Measurements from ENCODE around the gene SPINDOC.

DNA sequence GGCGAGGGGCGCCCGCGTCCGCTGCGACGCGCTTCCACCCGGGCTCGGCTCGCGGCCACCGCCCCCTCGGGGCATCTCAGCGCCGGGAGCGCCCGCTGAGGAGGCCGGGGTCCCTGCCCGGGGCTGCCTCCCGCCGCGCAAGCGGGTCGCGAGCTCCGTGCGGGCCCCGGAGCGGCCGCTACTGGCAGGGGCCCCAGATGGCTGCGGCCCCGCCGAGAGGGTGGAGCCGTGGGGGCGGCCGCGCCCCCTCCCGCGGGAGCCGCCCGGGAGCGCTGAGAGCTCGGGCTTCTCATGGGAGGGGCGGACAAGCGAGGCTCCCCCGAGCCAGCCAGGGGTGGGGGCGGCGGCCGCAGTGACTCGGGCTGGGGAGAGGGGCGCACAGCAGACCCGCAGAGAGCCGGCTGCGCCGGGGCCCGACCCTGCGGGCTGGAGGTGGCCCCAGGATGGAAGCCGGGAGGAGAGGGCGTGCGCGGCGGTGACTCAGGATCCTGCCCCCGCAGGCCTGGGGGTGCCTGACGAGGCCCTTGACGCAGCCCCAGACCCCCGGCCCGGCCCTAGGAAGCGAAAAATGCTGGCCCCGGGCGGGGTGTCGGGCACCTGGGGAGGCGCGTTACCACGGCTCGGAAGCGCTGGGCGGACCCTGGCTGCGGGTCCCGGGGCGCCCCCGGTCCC, 44.1 kb upstream of the SPINDOC start:
- TF ChIP-seq POLR2A (IDR thresholded peaks at IDR 0.05) (no peak), EP300 (IDR thresholded peaks at IDR 0.05) (no peak)
- TF ChIP-seq, protein P1, sequence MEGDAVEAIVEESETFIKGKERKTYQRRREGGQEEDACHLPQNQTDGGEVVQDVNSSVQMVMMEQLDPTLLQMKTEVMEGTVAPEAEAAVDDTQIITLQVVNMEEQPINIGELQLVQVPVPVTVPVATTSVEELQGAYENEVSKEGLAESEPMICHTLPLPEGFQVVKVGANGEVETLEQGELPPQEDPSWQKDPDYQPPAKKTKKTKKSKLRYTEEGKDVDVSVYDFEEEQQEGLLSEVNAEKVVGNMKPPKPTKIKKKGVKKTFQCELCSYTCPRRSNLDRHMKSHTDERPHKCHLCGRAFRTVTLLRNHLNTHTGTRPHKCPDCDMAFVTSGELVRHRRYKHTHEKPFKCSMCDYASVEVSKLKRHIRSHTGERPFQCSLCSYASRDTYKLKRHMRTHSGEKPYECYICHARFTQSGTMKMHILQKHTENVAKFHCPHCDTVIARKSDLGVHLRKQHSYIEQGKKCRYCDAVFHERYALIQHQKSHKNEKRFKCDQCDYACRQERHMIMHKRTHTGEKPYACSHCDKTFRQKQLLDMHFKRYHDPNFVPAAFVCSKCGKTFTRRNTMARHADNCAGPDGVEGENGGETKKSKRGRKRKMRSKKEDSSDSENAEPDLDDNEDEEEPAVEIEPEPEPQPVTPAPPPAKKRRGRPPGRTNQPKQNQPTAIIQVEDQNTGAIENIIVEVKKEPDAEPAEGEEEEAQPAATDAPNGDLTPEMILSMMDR (IDR thresholded peaks at IDR 0.05) = no peak
